HepG2 (cell line): ENCODE data around the gene LBX2. TPM values are rescaled to one million over a fixed set of nuclear protein-coding genes. Genes with fewer than 3 reads are reported as not detected.
A peak's percentile ranks its signal among the peaks of the same experiment; 100 is the strongest.

ENCODE experiments used
- BATF2 ChIP-seq: sonication (generic); formaldehyde crosslinking; IDR thresholded peaks from 2 replicates; pipeline ENCODE4 v1.8.0; 2022; ENCODE audit warnings: mild to moderate bottlenecking, missing genetic modification reagents, moderate library complexity
- BORCS8-MEF2B ChIP-seq: sonication (generic); formaldehyde crosslinking; IDR thresholded peaks from 2 replicates; pipeline ENCODE4 v1.8.0; 2022; ENCODE audit warnings: mild to moderate bottlenecking, missing genetic modification reagents
- JDP2 ChIP-seq: sonication (generic); formaldehyde crosslinking; IDR thresholded peaks from 2 replicates; pipeline ENCODE4 v1.8.1; 2022; ENCODE audit warnings: missing genetic modification reagents, borderline replicate concordance
- MLLT10 ChIP-seq: sonication (generic); formaldehyde crosslinking; IDR thresholded peaks from 2 replicates; pipeline ENCODE4 v1.4.0; 2020; ENCODE audit warnings: missing genetic modification reagents
- NONO ChIP-seq, 2 experiments: fragments of 450-650 bp in 1 of 2; sonication (generic) in 1 of 2; formaldehyde crosslinking in 1 of 2; IDR thresholded peaks in 1 of 2; conservative IDR thresholded peaks in 1 of 2; 2 replicates each; pipeline versions ENCODE4 v1.6.1 to v1.8.0; 2017 to 2022; ENCODE audit warnings: mild to moderate bottlenecking in 1 of 2, missing genetic modification reagents in 1 of 2, moderate library complexity in 1 of 2
- RBM39 ChIP-seq: fragments of 200-400 bp; formaldehyde crosslinking; IDR thresholded peaks from one replicate; pipeline ENCODE4 v1.6.1; 2018; ENCODE audit warnings: antibody characterized with exemption, mild to moderate bottlenecking, low read depth, low read length; ENCODE audit not compliant: poor library complexity, severe bottlenecking
- SETDB1 ChIP-seq: sonication (generic); formaldehyde crosslinking; IDR thresholded peaks from 2 replicates; pipeline ENCODE4 v1.5.1; 2020; ENCODE audit warnings: missing genetic modification reagents, mild to moderate bottlenecking, borderline replicate concordance
- TMF1 ChIP-seq: sonication (generic); formaldehyde crosslinking; IDR thresholded peaks from 2 replicates; pipeline ENCODE4 v1.8.1; 2022; ENCODE audit warnings: low read depth, missing genetic modification reagents
- ZFP90 ChIP-seq: sonication (generic); formaldehyde crosslinking; IDR thresholded peaks from 2 replicates; pipeline ENCODE4 v1.8.0; 2022; ENCODE audit warnings: missing genetic modification reagents, mild to moderate bottlenecking, inconsistent platforms, borderline replicate concordance
- ZNF619 ChIP-seq: sonication (generic); formaldehyde crosslinking; IDR thresholded peaks from 2 replicates; pipeline ENCODE4 v1.4.0; 2020; ENCODE audit warnings: mild to moderate bottlenecking, missing genetic modification reagents
- ZSCAN12 ChIP-seq: sonication (generic); formaldehyde crosslinking; IDR thresholded peaks from 2 replicates; pipeline ENCODE4 v1.9.0; 2021; ENCODE audit warnings: mild to moderate bottlenecking, missing genetic modification reagents
- ZZZ3 ChIP-seq: sonication (generic); formaldehyde crosslinking; IDR thresholded peaks from 2 replicates; pipeline ENCODE4 v1.4.0; 2020; ENCODE audit warnings: missing genetic modification reagents, mild to moderate bottlenecking, borderline replicate concordance
- polyA plus RNA-seq, 8 experiments: library from polyadenylated mRNA; depleted of rRNA in 3 of 8; stranded (reverse) in 7 of 8; unstranded in 1 of 8; fragments of >200 nt; fragmentation: Illumina TruSeq in 4 of 8; extraction: Trizol in 4 of 8; gene quantifications; 2 replicates each; pipeline versions ENCODE4 v1.2.1 to v1.2.3, GENCODE V29; 2011 to 2016; ENCODE audit warnings: low read depth in 4 of 8, missing spikeins in 1 of 8, mixed read lengths in 1 of 8; ENCODE audit not compliant: insufficient read depth in 1 of 8
- total RNA-seq, 5 experiments: library from RNA; depleted of rRNA; stranded (reverse); fragments of >200 nt; fragmentation: Illumina TruSeq; extraction: Trizol; gene quantifications; 2 replicates each; pipeline ENCODE4 v1.2.3, GENCODE V29; 2016; ENCODE audit warnings: low read depth in 1 of 5
- TF ChIP-seq, protein P1 (sequence below): sonication (generic); formaldehyde crosslinking; conservative IDR thresholded peaks from 2 replicates; pipeline ENCODE4 v1.4.0; 2020; ENCODE audit warnings: missing genetic modification reagents
- TF ChIP-seq, protein P2 (sequence below), 2 experiments: fragments of 450-650 bp in 1 of 2; sonication (generic) in 1 of 2; formaldehyde crosslinking in 1 of 2; IDR thresholded peaks; 2 replicates each; pipeline versions ENCODE4 v1.6.1 to v1.8.0; 2016 to 2022; ENCODE audit warnings: antibody characterized with exemption in 1 of 2, mild to moderate bottlenecking in 1 of 2, missing genetic modification reagents in 1 of 2

The LBX2 gene
- total and polyA plus RNA-seq, 2 of the 13 experiments (the other 11 are each of a cell fraction or from before 2014, with no cell fraction given): 6.4 to 8.1 TPM

- peak; percentile 74 for TF ChIP-seq RBM39
- TF ChIP-seq ZFP90 (CRISPR knock-in tag): peak; percentile 73
- TF ChIP-seq, protein P1, sequence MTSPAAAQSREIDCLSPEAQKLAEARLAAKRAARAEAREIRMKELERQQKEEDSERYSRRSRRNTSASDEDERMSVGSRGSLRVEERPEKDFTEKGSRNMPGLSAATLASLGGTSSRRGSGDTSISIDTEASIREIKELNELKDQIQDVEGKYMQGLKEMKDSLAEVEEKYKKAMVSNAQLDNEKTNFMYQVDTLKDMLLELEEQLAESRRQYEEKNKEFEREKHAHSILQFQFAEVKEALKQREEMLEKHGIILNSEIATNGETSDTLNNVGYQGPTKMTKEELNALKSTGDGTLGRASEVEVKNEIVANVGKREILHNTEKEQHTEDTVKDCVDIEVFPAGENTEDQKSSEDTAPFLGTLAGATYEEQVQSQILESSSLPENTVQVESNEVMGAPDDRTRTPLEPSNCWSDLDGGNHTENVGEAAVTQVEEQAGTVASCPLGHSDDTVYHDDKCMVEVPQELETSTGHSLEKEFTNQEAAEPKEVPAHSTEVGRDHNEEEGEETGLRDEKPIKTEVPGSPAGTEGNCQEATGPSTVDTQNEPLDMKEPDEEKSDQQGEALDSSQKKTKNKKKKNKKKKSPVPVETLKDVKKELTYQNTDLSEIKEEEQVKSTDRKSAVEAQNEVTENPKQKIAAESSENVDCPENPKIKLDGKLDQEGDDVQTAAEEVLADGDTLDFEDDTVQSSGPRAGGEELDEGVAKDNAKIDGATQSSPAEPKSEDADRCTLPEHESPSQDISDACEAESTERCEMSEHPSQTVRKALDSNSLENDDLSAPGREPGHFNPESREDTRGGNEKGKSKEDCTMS (CRISPR knock-in tag): no peak
- TF ChIP-seq NONO (IDR thresholded peaks at IDR 0.05): no peak
- peak; percentile 70; the same call in 1 of the 2 replicates for TF ChIP-seq NONO (CRISPR knock-in tag; conservative IDR thresholded peaks at IDR 0.05)
- TF ChIP-seq SETDB1: no peak
- TF ChIP-seq BORCS8-MEF2B (CRISPR knock-in tag): peak; percentile 6; the same call in 1 of the 2 replicates
- peak; percentile 60; the same call in 1 of the 2 replicates for TF ChIP-seq TMF1 (CRISPR knock-in tag)
- peak; percentile 86; the same call in 1 of the 2 replicates for TF ChIP-seq ZSCAN12
- TF ChIP-seq, protein P2, sequence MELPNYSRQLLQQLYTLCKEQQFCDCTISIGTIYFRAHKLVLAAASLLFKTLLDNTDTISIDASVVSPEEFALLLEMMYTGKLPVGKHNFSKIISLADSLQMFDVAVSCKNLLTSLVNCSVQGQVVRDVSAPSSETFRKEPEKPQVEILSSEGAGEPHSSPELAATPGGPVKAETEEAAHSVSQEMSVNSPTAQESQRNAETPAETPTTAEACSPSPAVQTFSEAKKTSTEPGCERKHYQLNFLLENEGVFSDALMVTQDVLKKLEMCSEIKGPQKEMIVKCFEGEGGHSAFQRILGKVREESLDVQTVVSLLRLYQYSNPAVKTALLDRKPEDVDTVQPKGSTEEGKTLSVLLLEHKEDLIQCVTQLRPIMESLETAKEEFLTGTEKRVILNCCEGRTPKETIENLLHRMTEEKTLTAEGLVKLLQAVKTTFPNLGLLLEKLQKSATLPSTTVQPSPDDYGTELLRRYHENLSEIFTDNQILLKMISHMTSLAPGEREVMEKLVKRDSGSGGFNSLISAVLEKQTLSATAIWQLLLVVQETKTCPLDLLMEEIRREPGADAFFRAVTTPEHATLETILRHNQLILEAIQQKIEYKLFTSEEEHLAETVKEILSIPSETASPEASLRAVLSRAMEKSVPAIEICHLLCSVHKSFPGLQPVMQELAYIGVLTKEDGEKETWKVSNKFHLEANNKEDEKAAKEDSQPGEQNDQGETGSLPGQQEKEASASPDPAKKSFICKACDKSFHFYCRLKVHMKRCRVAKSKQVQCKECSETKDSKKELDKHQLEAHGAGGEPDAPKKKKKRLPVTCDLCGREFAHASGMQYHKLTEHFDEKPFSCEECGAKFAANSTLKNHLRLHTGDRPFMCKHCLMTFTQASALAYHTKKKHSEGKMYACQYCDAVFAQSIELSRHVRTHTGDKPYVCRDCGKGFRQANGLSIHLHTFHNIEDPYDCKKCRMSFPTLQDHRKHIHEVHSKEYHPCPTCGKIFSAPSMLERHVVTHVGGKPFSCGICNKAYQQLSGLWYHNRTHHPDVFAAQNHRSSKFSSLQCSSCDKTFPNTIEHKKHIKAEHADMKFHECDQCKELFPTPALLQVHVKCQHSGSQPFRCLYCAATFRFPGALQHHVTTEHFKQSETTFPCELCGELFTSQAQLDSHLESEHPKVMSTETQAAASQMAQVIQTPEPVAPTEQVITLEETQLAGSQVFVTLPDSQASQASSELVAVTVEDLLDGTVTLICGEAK (IDR thresholded peaks at IDR 0.05): no peak
- TF ChIP-seq, protein P2 (CRISPR knock-in tag; IDR thresholded peaks at IDR 0.05): peak; percentile 67; the same call in 1 of the 2 replicates
- peak; percentile 31; the same call in 1 of the 2 replicates for TF ChIP-seq JDP2 (CRISPR knock-in tag)
- no peak for TF ChIP-seq BATF2 (CRISPR knock-in tag)
- no peak for TF ChIP-seq MLLT10 (CRISPR knock-in tag)
- TF ChIP-seq ZNF619 (CRISPR knock-in tag): peak; percentile 15; the same call in 1 of the 2 replicates
- TF ChIP-seq ZZZ3: 0 out of 2 replicates have a peak, but pooled peaks have one; percentile 22
Measured at GRCh38 chr2:74502720-74503505, 3.5 kb upstream of the LBX2 start (continued).
